ENCODE results near the gene DAAM1. TPM values are rescaled to one million over a fixed set of nuclear protein-coding genes. Genes with fewer than 3 reads are reported as not detected.

DAAM1 gene
- total and polyA plus RNA-seq, 2 donors (not counting 1 experiment from before 2014, with no cell fraction given) = 11.2 to 34.3 TPM

DNA sequence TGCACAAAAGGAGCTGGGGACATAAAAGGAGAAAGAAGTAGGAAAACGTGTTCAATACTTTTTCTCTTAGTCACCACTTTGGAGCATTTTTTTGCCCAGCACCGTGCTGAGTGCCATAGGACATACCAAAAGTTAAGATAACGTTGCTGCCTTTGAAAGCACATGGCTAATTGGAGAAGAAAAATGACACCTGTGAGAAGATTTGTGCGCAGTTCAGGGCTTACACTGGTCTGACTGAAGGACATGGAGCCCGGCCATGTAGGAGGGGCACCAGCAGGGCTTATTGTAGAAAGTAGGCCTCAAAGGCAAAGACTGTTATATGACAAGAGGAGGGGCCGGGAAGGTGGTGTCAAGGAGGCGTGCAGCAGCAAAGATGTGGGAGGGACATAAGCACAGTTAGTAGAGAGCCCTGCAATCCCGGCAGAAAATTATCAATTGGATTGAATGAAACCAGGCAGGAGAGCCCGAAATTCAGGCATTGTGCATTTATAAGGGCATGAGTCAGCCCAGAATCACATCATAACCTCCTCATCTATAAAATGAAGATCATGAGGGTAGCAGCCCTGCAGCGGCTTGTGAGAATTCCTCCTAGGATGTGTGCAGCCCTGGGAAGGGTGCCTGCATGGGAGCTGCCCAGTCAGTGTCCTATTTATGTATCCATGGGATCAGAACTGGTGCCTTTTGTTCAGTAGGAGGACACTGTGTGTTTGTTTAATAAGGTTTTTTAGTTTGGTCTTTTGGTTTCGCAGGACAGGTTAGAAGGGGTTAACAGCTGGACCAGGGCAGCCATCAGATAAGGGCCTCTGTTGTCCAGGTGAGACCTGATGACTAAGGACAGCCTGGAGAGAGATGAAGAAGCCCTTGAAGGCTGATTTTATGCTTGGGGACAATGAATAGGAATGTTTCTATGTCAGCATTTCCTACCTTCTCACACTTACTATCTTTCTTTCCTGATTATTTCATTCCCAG, 154.3 kb downstream of the DAAM1 start:
- Mint-ChIP-seq H3K9me3 (ENCODE audit: insufficient read depth) (no peaks in the 10 kb centered on the region), H3K27me3 (no peaks in the 10 kb centered on the region), H3K4me3 (no peak overlapping the region), H3K4me1 (peaks cover 7% of the 10 kb centered on the region), H3K27ac (no peak overlapping the region)
- no peaks in the 10 kb centered on the region for H3K79me2 ChIP-seq (ENCODE audit: control insufficient read depth, insufficient read depth, low read length)
- TF ChIP-seq EZH2 (IDR thresholded peaks at IDR 0.05; ENCODE audit: borderline replicate concordance, insufficient read depth, low read depth, low read length, poor library complexity, severe bottlenecking) = no peak
- TF ChIP-seq, protein P1, sequence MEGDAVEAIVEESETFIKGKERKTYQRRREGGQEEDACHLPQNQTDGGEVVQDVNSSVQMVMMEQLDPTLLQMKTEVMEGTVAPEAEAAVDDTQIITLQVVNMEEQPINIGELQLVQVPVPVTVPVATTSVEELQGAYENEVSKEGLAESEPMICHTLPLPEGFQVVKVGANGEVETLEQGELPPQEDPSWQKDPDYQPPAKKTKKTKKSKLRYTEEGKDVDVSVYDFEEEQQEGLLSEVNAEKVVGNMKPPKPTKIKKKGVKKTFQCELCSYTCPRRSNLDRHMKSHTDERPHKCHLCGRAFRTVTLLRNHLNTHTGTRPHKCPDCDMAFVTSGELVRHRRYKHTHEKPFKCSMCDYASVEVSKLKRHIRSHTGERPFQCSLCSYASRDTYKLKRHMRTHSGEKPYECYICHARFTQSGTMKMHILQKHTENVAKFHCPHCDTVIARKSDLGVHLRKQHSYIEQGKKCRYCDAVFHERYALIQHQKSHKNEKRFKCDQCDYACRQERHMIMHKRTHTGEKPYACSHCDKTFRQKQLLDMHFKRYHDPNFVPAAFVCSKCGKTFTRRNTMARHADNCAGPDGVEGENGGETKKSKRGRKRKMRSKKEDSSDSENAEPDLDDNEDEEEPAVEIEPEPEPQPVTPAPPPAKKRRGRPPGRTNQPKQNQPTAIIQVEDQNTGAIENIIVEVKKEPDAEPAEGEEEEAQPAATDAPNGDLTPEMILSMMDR (IDR thresholded peaks at IDR 0.05) = no peak
- H2AFZ ChIP-seq (ENCODE audit: insufficient read depth, low read depth, low read length, poor library complexity, severe bottlenecking) = no peak overlapping the region
- POLR2A ChIA-PET = no interaction called here
- ATAC-seq (ENCODE audit: low read depth) (no peak), DNase-seq (no peak)
- 100% methylated on average over 9 of the region's 11 CpGs for WGBS (ENCODE audit: insufficient coverage)
- no peaks in the 10 kb centered on the region for H3K9me3 ChIP-seq (ENCODE audit: control extremely low read depth in 1 of 3, control insufficient read depth in 2 of 3, insufficient read depth in 1 of 3, low read length in 2 of 3)
- H3K4me1 ChIP-seq (ENCODE audit: control insufficient read depth in 2 of 2, insufficient read depth in 2 of 2, low read length in 2 of 2) = peaks cover 0 to 3% of the 10 kb centered on the region in 2 donors
- CTCF ChIA-PET = no interaction called here
- H3K4me2 ChIP-seq (replicated peaks; ENCODE audit: low read depth, low read length, poor library complexity, severe bottlenecking) = no peak overlapping the region
- no peak overlapping the region for H3K4me3 ChIP-seq (ENCODE audit: control extremely low read depth in 1 of 5, extremely low read depth in 1 of 5, insufficient read depth in 1 of 5, low read depth in 2 of 5, low read length in 4 of 5)
- no peaks in the 10 kb centered on the region for H3K27me3 ChIP-seq (replicated peaks in 1 of 4; ENCODE audit: control extremely low read depth in 1 of 4, control insufficient read depth in 3 of 4, insufficient read depth in 4 of 4, low read length in 3 of 4)
- H3K27ac ChIP-seq (ENCODE audit: low read length in 2 of 2) = no peak overlapping the region
- no peak overlapping the region for H3K9ac ChIP-seq (ENCODE audit: low read length)
- no peaks in the 10 kb centered on the region for H4K20me1 ChIP-seq (ENCODE audit: control insufficient read depth, insufficient read depth, low read length, poor library complexity, severe bottlenecking)
- peaks cover 0 to 11% of the 10 kb centered on the region in 2 experiments for H3K36me3 ChIP-seq (replicated peaks in 1 of 2; ENCODE audit: control extremely low read depth in 1 of 2, control insufficient read depth in 1 of 2, extremely low read depth in 1 of 2, insufficient read depth in 2 of 2, low read length in 1 of 2)
- intact Hi-C loops (cut with micrococcal nuclease) = no loop called here

GRCh38 chr14:59343585-59343984, 155.1 kb downstream of the DAAM1 start:
- H3K27ac Mint-ChIP-seq = no peak overlapping the region
- H3K4me2 ChIP-seq (replicated peaks; ENCODE audit: low read depth, low read length, poor library complexity, severe bottlenecking) = no peak overlapping the region
- peaks cover 0 to 3% of the 10 kb centered on the region in 2 donors for H3K4me1 ChIP-seq (ENCODE audit: control insufficient read depth in 2 of 2, insufficient read depth in 2 of 2, low read length in 2 of 2)
- no peaks in the 10 kb centered on the region for H3K9me3 ChIP-seq (ENCODE audit: control extremely low read depth in 1 of 3, control insufficient read depth in 2 of 3, insufficient read depth in 1 of 3, low read length in 2 of 3)
- TF ChIP-seq, protein P1 (IDR thresholded peaks at IDR 0.05) = no peak
- no peak for TF ChIP-seq EZH2 (IDR thresholded peaks at IDR 0.05; ENCODE audit: borderline replicate concordance, insufficient read depth, low read depth, low read length, poor library complexity, severe bottlenecking)
- H3K4me1 Mint-ChIP-seq = peaks cover 9% of the 10 kb centered on the region
- POLR2A ChIA-PET = no interaction called here
- DNase-seq (no peak), ATAC-seq (ENCODE audit: low read depth) (no peak)
- H3K27ac ChIP-seq (ENCODE audit: low read length in 2 of 2) = no peak overlapping the region
- no peaks in the 10 kb centered on the region for H3K27me3 ChIP-seq (replicated peaks in 1 of 4; ENCODE audit: control extremely low read depth in 1 of 4, control insufficient read depth in 3 of 4, insufficient read depth in 4 of 4, low read length in 3 of 4)
- no peak overlapping the region for H3K4me3 Mint-ChIP-seq
- no peaks in the 10 kb centered on the region for H4K20me1 ChIP-seq (ENCODE audit: control insufficient read depth, insufficient read depth, low read length, poor library complexity, severe bottlenecking)
- peaks cover 0 to 17% of the 10 kb centered on the region in 2 experiments for H3K36me3 ChIP-seq (replicated peaks in 1 of 2; ENCODE audit: control extremely low read depth in 1 of 2, control insufficient read depth in 1 of 2, extremely low read depth in 1 of 2, insufficient read depth in 2 of 2, low read length in 1 of 2)
- no peak overlapping the region for H2AFZ ChIP-seq (ENCODE audit: insufficient read depth, low read depth, low read length, poor library complexity, severe bottlenecking)
- intact Hi-C loops (cut with micrococcal nuclease) = no loop called here
- WGBS (ENCODE audit: insufficient coverage) = 100% methylated on average over 1 of the region's 3 CpGs
- H3K9me3 Mint-ChIP-seq (ENCODE audit: insufficient read depth) = no peaks in the 10 kb centered on the region
- CTCF ChIA-PET = no interaction called here
- H3K9ac ChIP-seq (ENCODE audit: low read length) = no peak overlapping the region
- H3K4me3 ChIP-seq (ENCODE audit: control extremely low read depth in 1 of 5, extremely low read depth in 1 of 5, insufficient read depth in 1 of 5, low read depth in 2 of 5, low read length in 4 of 5) = no peak overlapping the region
- no peaks in the 10 kb centered on the region for H3K79me2 ChIP-seq (ENCODE audit: control insufficient read depth, insufficient read depth, low read length)
- H3K27me3 Mint-ChIP-seq = no peaks in the 10 kb centered on the region
